HG03135 (cell line): Measurements from ENCODE around the gene PALM2AKAP2.

Experiments
- ATAC-seq: cut with Tn5 transposase; IDR thresholded peaks from one replicate; pipeline ENCODE4 v1.9.1; 2021; ENCODE audit warnings: mild to moderate bottlenecking, moderate library complexity; ENCODE audit not compliant: unreplicated experiment

Gene PALM2AKAP2

GRCh38 chr9:109779711-109780452 lies at the start of gene PALM2AKAP2:
Gene PALM2AKAP2, plus strand, starts transcription at chr9:109780198. Its CDS starts 291 bp downstream, at chr9:109780489.
- ATAC-seq = no peak

- ATAC-seq = no peak
Observed at GRCh38 chr9:109730228-109730627, 49.8 kb upstream of the PALM2AKAP2 start.

- ATAC-seq = no peak
Observed at GRCh38 chr9:109733690-109734089, 46.3 kb upstream of the PALM2AKAP2 start.

GRCh38 chr9:109734814-109735213 lies 45.2 kb upstream of the PALM2AKAP2 start:
- no peak for ATAC-seq

GRCh38 chr9:109735801-109736200 lies 44.2 kb upstream of the PALM2AKAP2 start:
- no peak for ATAC-seq

GRCh38 chr9:109737295-109737694 lies 42.7 kb upstream of the PALM2AKAP2 start:
- ATAC-seq = no peak

- no peak for ATAC-seq
Observed at GRCh38 chr9:109739760-109740159, 40.2 kb upstream of the PALM2AKAP2 start.

GRCh38 chr9:109742776-109743348 lies 37.1 kb upstream of the PALM2AKAP2 start:
- no peak for ATAC-seq

GRCh38 chr9:109743696-109744095 lies 36.3 kb upstream of the PALM2AKAP2 start:
- ATAC-seq = no peak

- no peak for ATAC-seq
Observed at GRCh38 chr9:109745335-109746283, 34.4 kb upstream of the PALM2AKAP2 start.

GRCh38 chr9:109751253-109751652 lies 28.7 kb upstream of the PALM2AKAP2 start:
- no peak for ATAC-seq

- ATAC-seq = no peak
Observed at GRCh38 chr9:109753308-109753707, 26.7 kb upstream of the PALM2AKAP2 start.

GRCh38 chr9:109755040-109755439 lies 25.0 kb upstream of the PALM2AKAP2 start:
- no peak for ATAC-seq

- ATAC-seq = no peak
Observed at GRCh38 chr9:109759589-109759988, 20.4 kb upstream of the PALM2AKAP2 start.

- no peak for ATAC-seq
Observed at GRCh38 chr9:109765278-109765677, 14.7 kb upstream of the PALM2AKAP2 start.

GRCh38 chr9:109765830-109766229 lies 14.2 kb upstream of the PALM2AKAP2 start:
- ATAC-seq = no peak

GRCh38 chr9:109766351-109766750 lies 13.6 kb upstream of the PALM2AKAP2 start:
- ATAC-seq = no peak

- no peak for ATAC-seq
Observed at GRCh38 chr9:109767404-109767803, 12.6 kb upstream of the PALM2AKAP2 start.

GRCh38 chr9:109767814-109768213 lies 12.2 kb upstream of the PALM2AKAP2 start:
- ATAC-seq = no peak

- no peak for ATAC-seq
Observed at GRCh38 chr9:109769250-109769649, 10.7 kb upstream of the PALM2AKAP2 start.

GRCh38 chr9:109770101-109770500 lies 9.9 kb upstream of the PALM2AKAP2 start:
- no peak for ATAC-seq
